GM23248 (cell line): Measurements from ENCODE around the gene COMMD1.

Source experiments
- EZH2 ChIP-seq: fragments of 200-600 bp; sonication (generic); IDR thresholded peaks from 2 replicates; pipeline ENCODE4 v1.6.1; 2018; ENCODE audit warnings: antibody characterized with exemption, mild to moderate bottlenecking; ENCODE audit not compliant: insufficient read depth, poor library complexity, severe bottlenecking
- EZH2phosphoT487 ChIP-seq: fragments of 200-600 bp; sonication (generic); IDR thresholded peaks from 2 replicates; pipeline ENCODE4 v1.6.1; 2018; ENCODE audit warnings: antibody characterized with exemption, moderate library complexity, mild to moderate bottlenecking, low read depth; ENCODE audit not compliant: insufficient read depth

GRCh38 chr2:62180975-62181374 lies 275.5 kb downstream of the COMMD1 start:
- no peak for TF ChIP-seq EZH2
- no peak for TF ChIP-seq EZH2phosphoT487
